ENCODE results near the gene TRIM49D1. TPM values are rescaled to one million over a fixed set of nuclear protein-coding genes. Genes with fewer than 3 reads are reported as not detected.
"Not testable (repeated sequence)": the region's sequence is repeated elsewhere in the genome, so short reads cannot be mapped to it uniquely, and the experiment has no call there.

TRIM49D1 gene, protein sequence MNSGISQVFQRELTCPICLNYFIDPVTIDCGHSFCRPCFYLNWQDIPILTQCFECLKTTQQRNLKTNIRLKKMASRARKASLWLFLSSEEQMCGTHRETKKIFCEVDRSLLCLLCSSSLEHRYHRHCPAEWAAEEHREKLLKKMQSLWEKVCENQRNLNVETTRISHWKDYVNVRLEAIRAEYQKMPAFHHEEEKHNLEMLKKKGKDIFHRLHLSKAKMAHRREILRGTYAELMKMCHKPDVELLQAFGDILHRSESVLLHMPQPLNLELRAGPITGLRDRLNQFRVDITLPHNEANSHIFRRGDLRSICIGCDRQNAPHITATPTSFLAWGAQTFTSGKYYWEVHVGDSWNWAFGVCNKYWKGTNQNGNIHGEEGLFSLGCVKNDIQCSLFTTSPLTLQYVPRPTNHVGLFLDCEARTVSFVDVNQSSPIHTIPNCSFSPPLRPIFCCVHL
- not detected for polyA plus RNA-seq

- Mint-ChIP-seq H3K36me3 (no peaks in the 10 kb centered on the region), H3K4me1 (no peaks in the 10 kb centered on the region), H3K4me3 (no peak within 1 kb of the TSS), H3K27me3 (no peaks in the 10 kb centered on the region), H3K9me3 (peaks cover 0 to 5% (median 0%) of the 10 kb centered on the region in 3 donors), H3K27ac (no peak within 1 kb of the TSS)
These were observed at the start of gene TRIM49D1 for GRCh38 chr11:89922195-89922660. TSS of gene TRIM49D1 (minus strand) at chr11:89922245. CDS start at chr11:89917710, 4,535 bp downstream.

GRCh38 chr11:89965737-89966136, 43.7 kb upstream of the TRIM49D1 start, which contains the start of gene TRIM64:
TSS of gene TRIM64 (plus strand) at chr11:89966037. CDS start at chr11:89968504, 2,467 bp downstream.
- H3K4me3 Mint-ChIP-seq, H3K27me3 Mint-ChIP-seq, H3K9me3 Mint-ChIP-seq, H3K4me1 Mint-ChIP-seq, H3K27ac Mint-ChIP-seq, H3K36me3 Mint-ChIP-seq: not testable (repeated sequence)

DNA sequence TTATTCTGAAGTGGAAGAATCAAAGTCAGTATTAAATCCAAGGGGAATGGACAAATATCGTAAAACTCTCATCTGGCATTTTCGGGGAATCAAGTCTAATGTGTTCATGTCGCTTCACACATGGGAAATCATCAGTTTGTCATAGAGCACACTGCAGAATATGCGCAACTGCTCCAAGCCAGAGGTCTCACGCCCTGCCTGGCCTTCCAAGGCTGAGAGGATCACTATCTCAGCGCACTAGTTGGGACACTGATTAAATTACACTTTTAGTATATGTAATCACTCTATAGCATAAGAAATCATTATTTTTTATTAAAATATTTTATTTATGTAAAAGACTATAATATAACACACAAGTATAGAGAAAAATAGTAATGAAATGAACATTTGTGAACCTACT, 38.8 kb upstream of the TRIM49D1 start:
- H3K4me1 Mint-ChIP-seq, H3K9me3 Mint-ChIP-seq, H3K4me3 Mint-ChIP-seq, H3K27ac Mint-ChIP-seq, H3K36me3 Mint-ChIP-seq, H3K27me3 Mint-ChIP-seq: not testable (repeated sequence)

- H3K27ac Mint-ChIP-seq, H3K4me3 Mint-ChIP-seq, H3K4me1 Mint-ChIP-seq, H3K27me3 Mint-ChIP-seq, H3K36me3 Mint-ChIP-seq, H3K9me3 Mint-ChIP-seq: not testable (repeated sequence)
These were observed 1.7 kb upstream of the TRIM49D1 start, which contains the start of gene TRIM49D2 for GRCh38 chr11:89923764-89924163. TSS of gene TRIM49D2 (plus strand) at chr11:89924064. CDS start at chr11:89926762, 2,698 bp downstream.

DNA sequence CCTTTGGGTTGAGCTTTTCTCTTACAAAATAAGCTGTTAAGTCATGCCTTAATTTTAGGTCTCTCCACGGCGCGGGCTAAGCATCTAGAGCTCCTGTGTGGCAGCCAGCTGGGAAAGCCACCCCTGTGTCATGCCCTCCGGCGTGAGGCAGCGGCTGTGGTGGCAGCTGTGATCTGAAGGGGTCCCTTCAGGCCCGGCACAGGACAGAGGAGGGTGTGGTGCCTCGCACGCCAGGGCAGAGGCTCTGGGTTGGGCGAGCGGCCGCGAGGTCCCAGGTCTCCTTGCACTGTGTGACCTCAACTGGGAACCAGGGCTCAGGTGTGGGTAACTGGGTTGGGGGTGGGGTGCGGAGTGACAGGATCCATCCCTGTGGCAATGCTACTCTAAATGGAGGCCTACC, 21.2 kb downstream of the TRIM49D1 start:
- not testable (repeated sequence) for H3K36me3 Mint-ChIP-seq, H3K4me1 Mint-ChIP-seq, H3K9me3 Mint-ChIP-seq, H3K4me3 Mint-ChIP-seq, H3K27me3 Mint-ChIP-seq, H3K27ac Mint-ChIP-seq

DNA sequence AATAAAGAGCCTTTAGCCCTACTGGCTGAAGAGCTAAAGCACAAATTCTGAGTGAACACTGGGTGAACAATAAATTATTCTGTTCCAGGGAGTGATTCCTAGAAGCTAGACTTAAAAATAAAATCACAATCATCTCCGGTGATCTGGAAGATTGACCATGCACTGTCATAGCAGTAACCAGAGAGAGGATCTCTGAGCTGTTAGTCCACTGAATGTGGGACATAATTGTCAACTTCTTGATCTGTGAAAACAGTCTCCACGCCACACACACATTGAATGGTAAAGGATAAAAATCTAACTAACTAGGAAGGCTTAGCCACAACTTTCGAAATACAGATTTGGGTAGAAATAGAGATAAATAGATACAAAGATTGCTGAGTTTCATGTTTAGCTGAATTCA, 28.8 kb downstream of the TRIM49D1 start:
- not testable (repeated sequence) for H3K36me3 Mint-ChIP-seq, H3K27ac Mint-ChIP-seq, H3K27me3 Mint-ChIP-seq, H3K9me3 Mint-ChIP-seq, H3K4me3 Mint-ChIP-seq, H3K4me1 Mint-ChIP-seq

DNA sequence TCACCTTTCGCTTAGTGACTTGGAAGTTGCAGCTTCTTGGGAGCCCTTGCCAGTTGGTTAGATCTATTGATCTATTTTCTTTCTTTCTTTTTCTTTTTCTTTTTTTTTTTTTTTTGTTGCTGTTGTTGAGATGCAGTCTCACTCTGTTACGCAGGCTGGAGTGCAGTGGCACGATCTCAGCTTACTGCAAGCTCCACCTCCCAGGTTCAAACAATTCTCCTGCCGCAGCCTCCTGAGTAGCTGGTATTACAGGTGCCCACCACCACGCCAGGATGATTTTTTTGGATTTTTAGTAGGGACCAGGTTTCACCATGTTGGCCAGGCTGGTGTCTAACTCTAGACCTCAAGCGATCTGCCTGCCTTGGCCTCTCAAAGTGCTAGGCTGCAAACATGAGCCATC, 44.5 kb downstream of the TRIM49D1 start:
- H3K36me3 Mint-ChIP-seq, H3K9me3 Mint-ChIP-seq, H3K4me3 Mint-ChIP-seq, H3K27me3 Mint-ChIP-seq, H3K4me1 Mint-ChIP-seq, H3K27ac Mint-ChIP-seq: not testable (repeated sequence)

DNA sequence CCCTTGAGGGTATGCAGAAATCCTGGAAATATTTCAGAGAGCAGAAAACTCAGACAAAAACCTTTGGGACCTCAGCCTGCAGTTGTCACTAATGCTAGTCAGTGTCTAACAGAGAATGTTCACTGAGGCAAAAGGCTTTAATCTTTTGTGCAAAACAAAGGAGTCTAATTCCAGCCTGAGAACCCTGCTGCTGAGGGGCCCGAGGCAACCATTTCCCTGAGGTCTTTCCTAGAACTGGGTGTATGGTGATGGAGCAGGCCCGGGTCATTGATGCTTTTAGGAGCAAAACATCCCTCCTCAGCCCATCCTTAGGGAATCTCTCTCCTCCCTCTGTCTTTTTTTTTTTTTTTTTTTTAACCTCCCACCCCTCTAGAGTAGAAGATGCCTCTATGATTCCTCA, 49.5 kb downstream of the TRIM49D1 start:
- H3K36me3 Mint-ChIP-seq, H3K27ac Mint-ChIP-seq, H3K9me3 Mint-ChIP-seq, H3K27me3 Mint-ChIP-seq, H3K4me1 Mint-ChIP-seq: not testable (repeated sequence)
- peak overlapping the region in 1 of 4 donors; percentile 32 for H3K4me3 Mint-ChIP-seq

DNA sequence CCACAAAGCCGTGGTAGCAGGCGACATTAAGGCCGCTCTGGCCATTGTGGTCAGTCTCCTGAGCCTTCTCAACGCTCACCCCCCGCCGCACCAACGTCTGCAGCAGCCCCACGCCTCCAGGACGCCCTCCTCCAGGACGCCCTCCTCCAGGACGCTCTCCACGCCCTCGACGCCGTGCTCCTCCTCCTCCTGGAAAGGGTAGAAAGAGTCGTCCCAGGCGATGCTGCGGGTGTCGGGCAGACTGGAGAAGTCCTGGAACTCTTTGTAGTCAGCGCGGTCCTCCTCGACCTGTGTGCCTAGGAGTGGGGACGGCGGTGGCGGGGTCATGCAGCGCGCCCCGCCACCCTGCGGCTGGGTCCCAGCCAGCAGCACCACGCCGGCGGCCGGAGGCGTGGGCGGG, 56.8 kb downstream of the TRIM49D1 start:
- H3K36me3 Mint-ChIP-seq, H3K27ac Mint-ChIP-seq, H3K27me3 Mint-ChIP-seq, H3K9me3 Mint-ChIP-seq, H3K4me1 Mint-ChIP-seq, H3K4me3 Mint-ChIP-seq: not testable (repeated sequence)

DNA sequence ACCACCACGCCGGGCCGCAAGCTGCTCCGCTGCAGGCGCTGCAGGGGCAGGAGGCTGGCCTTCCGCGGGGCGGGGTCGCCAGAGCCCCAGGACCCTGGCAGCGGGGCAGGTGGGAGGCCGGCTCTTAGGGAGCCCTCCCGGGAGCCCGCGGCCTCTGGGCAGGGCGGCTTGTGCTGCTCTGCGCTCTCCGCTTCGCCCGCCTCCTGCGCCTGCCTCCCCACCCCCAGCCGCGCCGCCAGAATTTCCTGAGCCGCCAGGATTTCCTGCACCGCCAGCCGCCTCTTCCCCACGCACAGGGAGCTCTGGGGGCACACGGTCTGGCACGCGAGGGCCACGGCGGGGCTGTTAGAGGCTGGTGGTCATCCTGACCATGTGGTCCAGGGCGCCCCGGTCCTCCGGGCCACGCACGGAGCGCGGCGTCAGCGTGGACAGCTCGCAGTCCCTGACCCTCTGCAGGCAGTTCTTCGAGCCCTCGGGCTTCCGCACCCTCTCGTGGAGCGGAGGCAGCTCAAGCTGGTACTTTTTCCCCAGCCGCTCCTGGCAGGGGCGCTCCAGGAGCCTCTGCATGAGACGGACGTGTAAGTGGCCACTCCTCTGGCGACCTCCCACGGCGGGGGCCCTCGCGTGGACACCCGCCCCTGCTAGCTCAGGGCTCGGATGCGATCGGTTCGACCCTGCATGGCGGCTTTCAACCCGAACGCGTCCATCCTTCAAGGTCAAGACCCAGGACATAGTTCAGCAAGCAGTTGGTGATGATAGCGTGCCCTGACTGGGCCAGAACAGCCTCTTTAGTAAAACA, 57.9 kb downstream of the TRIM49D1 start:
- not testable (repeated sequence) for H3K4me1 Mint-ChIP-seq

More for the DNA sequence above, 57.9 kb downstream of the TRIM49D1 start:
- H3K36me3 Mint-ChIP-seq, H3K4me3 Mint-ChIP-seq, H3K27ac Mint-ChIP-seq, H3K9me3 Mint-ChIP-seq, H3K27me3 Mint-ChIP-seq: not testable (repeated sequence)

Other genes starting within 250 kb of the TRIM49D1 start
- gene TRIM77, start 211.9 kb downstream of the TRIM49D1 start, polyA plus RNA-seq: not detected
- not detected for gene TRIM49, start 113.7 kb downstream of the TRIM49D1 start, polyA plus RNA-seq
- gene TRIM64B, start 43.8 kb downstream of the TRIM49D1 start, polyA plus RNA-seq: not detected
- not detected for gene TRIM49D2, start 1.8 kb upstream of the TRIM49D1 start, polyA plus RNA-seq
- gene TRIM64, start 43.8 kb upstream of the TRIM49D1 start, polyA plus RNA-seq: not detected
- gene TRIM49C, start 108.9 kb upstream of the TRIM49D1 start, polyA plus RNA-seq: not detected
- not detected for gene UBTFL1, start 163.7 kb upstream of the TRIM49D1 start, polyA plus RNA-seq
- gene NAALAD2, start 212.4 kb upstream of the TRIM49D1 start, polyA plus RNA-seq: not detected